Erythroblast (primary cell): ENCODE data around the gene DSC1.

Source experiments
- GATA1 ChIP-seq: IDR thresholded peaks from 2 replicates; pipeline ENCODE4 v1.6.1; 2011; ENCODE audit warnings: low read depth, mild to moderate bottlenecking, control low read depth, low read length, moderate library complexity
- POLR2A ChIP-seq: IDR thresholded peaks from 2 replicates; pipeline ENCODE4 v1.6.1; 2011; ENCODE audit warnings: mild to moderate bottlenecking, low read length

DNA sequence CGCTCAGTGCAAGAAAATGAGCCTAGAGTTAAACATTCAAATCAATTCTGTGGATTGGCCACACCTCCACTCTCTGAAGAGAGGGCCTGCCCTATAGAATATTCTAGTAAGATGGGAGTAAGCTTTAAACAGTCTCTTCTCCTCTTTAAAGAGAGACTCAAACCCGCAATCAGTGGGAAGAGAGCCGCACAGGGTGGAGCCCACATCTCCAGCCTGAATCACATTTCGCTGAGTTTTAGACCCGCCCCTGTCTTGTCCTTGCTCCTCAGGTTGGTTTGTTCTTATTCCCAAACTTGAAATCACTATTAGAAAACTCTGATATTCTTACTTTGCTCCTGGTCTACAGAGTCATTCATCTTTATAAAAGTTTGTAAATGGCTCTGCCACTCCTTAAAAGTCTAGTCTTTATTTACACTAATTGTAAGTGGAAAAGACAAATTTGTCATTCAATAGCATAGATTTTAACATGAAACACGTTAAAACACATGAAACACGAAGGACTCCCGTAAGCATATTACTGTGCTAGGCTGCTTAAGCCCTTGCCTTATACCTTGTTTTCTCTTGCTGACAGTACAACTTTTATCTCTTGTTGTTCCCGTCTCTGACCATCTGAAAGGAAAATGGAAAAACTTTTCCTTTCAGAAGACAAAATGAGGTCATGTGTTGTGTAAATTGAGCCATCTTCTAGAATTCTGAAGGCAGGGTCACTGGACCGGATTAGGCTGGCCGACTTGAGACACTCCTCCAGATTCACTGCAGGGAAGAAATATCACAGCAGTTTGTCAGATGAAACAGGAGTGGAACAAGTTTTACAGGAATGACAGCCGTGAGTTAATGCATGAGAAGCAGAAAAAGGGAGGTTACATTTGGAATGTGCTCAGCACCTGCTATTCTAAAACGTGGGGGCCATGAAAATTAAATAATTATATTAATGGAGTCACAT, 5.6 kb downstream of the DSC1 start:
- TF ChIP-seq POLR2A: no peak
- no peak for TF ChIP-seq GATA1
